ENCODE results near the gene PTPRQ. TPM values are rescaled to one million over a fixed set of nuclear protein-coding genes. Genes with fewer than 3 reads are reported as not detected.

PTPRQ gene
- total RNA-seq, 6 experiments from 2014 or later = 0.12 to 0.81 (median 0.22) TPM; not detected in 1

GRCh38 chr12:80512781-80513180 is 68.7 kb downstream of the PTPRQ start:
- ATAC-seq (no peak), DNase-seq (peak in 1 of 3 donors; percentile 26)
- Histone ChIP-seq H3K4me1 (no peaks in the 10 kb centered on the region), H3K27ac (no peak overlapping the region), H3K36me3 (no peaks in the 10 kb centered on the region), H3K9me3 (no peaks in the 10 kb centered on the region), H3K4me3 (no peak overlapping the region), H3K27me3 (no peaks in the 10 kb centered on the region)
- 43% methylated on average over 11 of the region's 11 CpGs for WGBS (ENCODE audit: insufficient coverage, low coverage, low lambda C conversion rate, missing lambda C conversion rate)
- TF ChIP-seq, protein P1, sequence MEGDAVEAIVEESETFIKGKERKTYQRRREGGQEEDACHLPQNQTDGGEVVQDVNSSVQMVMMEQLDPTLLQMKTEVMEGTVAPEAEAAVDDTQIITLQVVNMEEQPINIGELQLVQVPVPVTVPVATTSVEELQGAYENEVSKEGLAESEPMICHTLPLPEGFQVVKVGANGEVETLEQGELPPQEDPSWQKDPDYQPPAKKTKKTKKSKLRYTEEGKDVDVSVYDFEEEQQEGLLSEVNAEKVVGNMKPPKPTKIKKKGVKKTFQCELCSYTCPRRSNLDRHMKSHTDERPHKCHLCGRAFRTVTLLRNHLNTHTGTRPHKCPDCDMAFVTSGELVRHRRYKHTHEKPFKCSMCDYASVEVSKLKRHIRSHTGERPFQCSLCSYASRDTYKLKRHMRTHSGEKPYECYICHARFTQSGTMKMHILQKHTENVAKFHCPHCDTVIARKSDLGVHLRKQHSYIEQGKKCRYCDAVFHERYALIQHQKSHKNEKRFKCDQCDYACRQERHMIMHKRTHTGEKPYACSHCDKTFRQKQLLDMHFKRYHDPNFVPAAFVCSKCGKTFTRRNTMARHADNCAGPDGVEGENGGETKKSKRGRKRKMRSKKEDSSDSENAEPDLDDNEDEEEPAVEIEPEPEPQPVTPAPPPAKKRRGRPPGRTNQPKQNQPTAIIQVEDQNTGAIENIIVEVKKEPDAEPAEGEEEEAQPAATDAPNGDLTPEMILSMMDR (IDR thresholded peaks at IDR 0.05) = no peak
- TF ChIP-seq POLR2A (IDR thresholded peaks at IDR 0.05) = no peak
- intact Hi-C loops (cut with DNase I) = no loop called here

DNA sequence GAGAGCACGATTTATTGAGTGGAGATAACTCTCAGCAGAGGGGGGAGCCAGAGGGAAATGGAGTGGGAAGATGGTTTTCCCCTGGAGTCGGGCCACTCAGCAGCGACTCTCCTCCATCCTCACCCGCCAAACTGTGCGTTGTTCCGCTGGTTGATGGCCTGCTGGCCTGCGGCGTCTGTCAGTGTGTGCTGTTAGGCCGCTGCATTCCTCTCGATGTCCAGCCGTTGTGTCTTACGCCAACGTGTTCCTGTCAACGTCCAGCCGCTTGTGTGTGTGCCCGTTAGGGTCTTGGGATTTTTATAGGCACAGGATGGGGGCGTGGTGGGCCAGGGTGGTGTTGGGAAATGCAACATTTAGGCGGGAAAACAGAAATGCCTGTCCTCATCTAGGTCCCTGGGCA is 69.2 kb downstream of the PTPRQ start:
- WGBS (ENCODE audit: insufficient coverage, low coverage, low lambda C conversion rate, missing lambda C conversion rate) = 57% methylated on average over 11 of the region's 18 CpGs
- no peak overlapping the region for H3K4me3 ChIP-seq
- H3K27me3 ChIP-seq = no peaks in the 10 kb centered on the region
- no peak for TF ChIP-seq POLR2A (IDR thresholded peaks at IDR 0.05)
- TF ChIP-seq, protein P1 (IDR thresholded peaks at IDR 0.05) = no peak
- H3K27ac ChIP-seq = no peak overlapping the region
- H3K4me1 ChIP-seq = no peaks in the 10 kb centered on the region
- intact Hi-C loops (cut with DNase I) = no loop called here
- no peaks in the 10 kb centered on the region for H3K9me3 ChIP-seq
- ATAC-seq (peak in 2 of 4 donors; percentile 34 to 42), DNase-seq (peak in 1 of 3 donors; percentile 44)
- no peaks in the 10 kb centered on the region for H3K36me3 ChIP-seq

- Histone ChIP-seq H3K4me1 (no peaks in the 10 kb centered on the region), H3K36me3 (no peaks in the 10 kb centered on the region), H3K27ac (no peak overlapping the region), H3K4me3 (no peak overlapping the region), H3K9me3 (no peaks in the 10 kb centered on the region), H3K27me3 (no peaks in the 10 kb centered on the region)
- WGBS (ENCODE audit: insufficient coverage, low coverage, low lambda C conversion rate, missing lambda C conversion rate) = 94% methylated on average over 2 of the region's 2 CpGs
- TF ChIP-seq, protein P1 (IDR thresholded peaks at IDR 0.05) = no peak
- TF ChIP-seq POLR2A (IDR thresholded peaks at IDR 0.05) = no peak
- ATAC-seq (no peak), DNase-seq (no peak)
- intact Hi-C loops (cut with DNase I) = no loop called here
Observed at GRCh38 chr12:80517655-80518054, 73.6 kb downstream of the PTPRQ start.

- Histone ChIP-seq H3K4me3 (no peak overlapping the region), H3K9me3 (no peaks in the 10 kb centered on the region), H3K4me1 (no peaks in the 10 kb centered on the region), H3K27me3 (no peaks in the 10 kb centered on the region), H3K36me3 (no peaks in the 10 kb centered on the region), H3K27ac (no peak overlapping the region)
- intact Hi-C loops (cut with DNase I) = no loop called here
- no peak for DNase-seq
- ATAC-seq = no peak
- TF ChIP-seq, protein P1 (IDR thresholded peaks at IDR 0.05) = no peak
- no peak for TF ChIP-seq POLR2A (IDR thresholded peaks at IDR 0.05)
Observed at GRCh38 chr12:80531646-80532045, 87.6 kb downstream of the PTPRQ start.

GRCh38 chr12:80539029-80539428 is 95.0 kb downstream of the PTPRQ start:
- intact Hi-C loops (cut with DNase I) = no loop called here
- Histone ChIP-seq H3K9me3 (no peaks in the 10 kb centered on the region), H3K4me3 (no peak overlapping the region), H3K27me3 (no peaks in the 10 kb centered on the region), H3K36me3 (no peaks in the 10 kb centered on the region), H3K4me1 (no peaks in the 10 kb centered on the region), H3K27ac (no peak overlapping the region)
- TF ChIP-seq, protein P1 (IDR thresholded peaks at IDR 0.05) = no peak
- no peak for TF ChIP-seq POLR2A (IDR thresholded peaks at IDR 0.05)
- no peak for ATAC-seq
- DNase-seq = no peak
- WGBS (ENCODE audit: insufficient coverage, low coverage, low lambda C conversion rate, missing lambda C conversion rate) = 13% methylated on average over 2 of the region's 2 CpGs

Data from right lobe of liver (tissue), 6 donors.